Suprapubic skin (tissue), 4 donors: ENCODE measurements around the gene RAB27B. TPM values are rescaled to one million over a fixed set of nuclear protein-coding genes. Genes with fewer than 3 reads are reported as not detected.

Experiments used
- DNase-seq, 2 donors: peaks; one replicate each; pipeline ENCODE4 v3.0.0-alpha.2; 2019; ENCODE audit warnings: low spot score in 2 of 2
- H3K27ac ChIP-seq: fragments of 200-600 bp; sonication (generic); one replicate; pipeline ENCODE4 v1.5.1; 2019
- H3K27me3 ChIP-seq: fragments of 200-600 bp; sonication (generic); one replicate; pipeline ENCODE4 v1.5.1; 2019
- H3K36me3 ChIP-seq: fragments of 200-600 bp; sonication (generic); one replicate; pipeline ENCODE4 v1.5.1; 2019
- H3K4me1 ChIP-seq: fragments of 200-600 bp; sonication (generic); one replicate; pipeline ENCODE4 v1.5.1; 2019
- H3K4me3 ChIP-seq: fragments of 200-600 bp; sonication (generic); one replicate; pipeline ENCODE4 v1.5.1; 2019; ENCODE audit warnings: mild to moderate bottlenecking
- H3K9me3 ChIP-seq: fragments of 200-600 bp; sonication (generic); one replicate; pipeline ENCODE4 v1.5.1; 2019
- CTCF ChIP-seq, 2 donors: fragments of 200-600 bp in 1 of 2; fragments of 450-650 bp in 1 of 2; sonication (generic) in 1 of 2; IDR thresholded peaks; one replicate each; pipeline ENCODE4 v1.5.1; 2016 to 2019; ENCODE audit warnings: antibody characterized with exemption in 2 of 2, mild to moderate bottlenecking in 1 of 2, moderate library complexity in 1 of 2
- EP300 ChIP-seq: sonication (generic); formaldehyde crosslinking; IDR thresholded peaks from one replicate; pipeline ENCODE4 v1.6.1; 2017; ENCODE audit warnings: antibody characterized with exemption
- POLR2A ChIP-seq, 2 donors: fragments of 450-650 bp; IDR thresholded peaks; one replicate each; pipeline ENCODE4 v1.6.1; 2017; ENCODE audit warnings: antibody characterized with exemption in 2 of 2, mild to moderate bottlenecking in 2 of 2, moderate library complexity in 2 of 2
- POLR2AphosphoS5 ChIP-seq, 3 donors: sonication (generic); formaldehyde crosslinking; IDR thresholded peaks; one replicate each; pipeline ENCODE4 v1.6.1; 2017; ENCODE audit warnings: antibody characterized with exemption in 3 of 3
- WGBS: methylation state at CpG from one replicate; pipeline ENCODE4 v1.1.5; 2018; 5-methylcytosine and 5-hydroxymethylcytosine counted together
- total RNA-seq, 4 donors: library from RNA; depleted of rRNA; stranded (reverse); fragments of >200 nt; gene quantifications; one replicate each; pipeline ENCODE4 v1.1.0, GENCODE V29; 2016

RAB27B gene
- total RNA-seq, 4 donors from 2014 or later = 18.0 to 32.8 (median 20.6) TPM

DNA sequence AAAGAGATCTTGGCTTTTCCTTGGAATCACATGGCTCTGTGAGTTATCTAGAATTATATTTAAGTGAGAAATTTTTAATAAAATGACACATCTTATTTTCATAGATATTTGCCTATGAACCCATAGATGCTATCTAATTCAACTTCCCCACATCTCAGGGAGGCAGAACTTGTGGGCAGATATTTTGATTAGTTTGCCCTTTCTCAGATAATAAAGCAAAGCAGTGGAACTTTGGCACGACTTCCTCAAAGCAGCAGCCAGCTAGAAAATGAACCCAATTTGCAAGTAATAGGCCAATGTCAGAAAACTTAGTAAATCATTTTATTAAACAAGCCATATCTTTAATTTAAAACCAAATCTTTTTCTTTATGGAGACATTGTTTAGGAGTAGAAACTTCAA, 32.7 kb downstream of the RAB27B start:
- Histone ChIP-seq H3K36me3 (no peaks in the 10 kb centered on the region), H3K27ac (no peak overlapping the region), H3K4me1 (peaks cover 4% of the 10 kb centered on the region), H3K9me3 (no peaks in the 10 kb centered on the region), H3K4me3 (no peak overlapping the region), H3K27me3 (no peaks in the 10 kb centered on the region)
- WGBS = 31% methylated on average over 1 of the region's 1 CpG
- TF ChIP-seq POLR2A (IDR thresholded peaks at IDR 0.05) = no peak
- no peak for TF ChIP-seq CTCF (IDR thresholded peaks at IDR 0.05)
- no peak for TF ChIP-seq EP300
- no peak for TF ChIP-seq POLR2AphosphoS5 (IDR thresholded peaks at IDR 0.05)
- DNase-seq = no peak

DNA sequence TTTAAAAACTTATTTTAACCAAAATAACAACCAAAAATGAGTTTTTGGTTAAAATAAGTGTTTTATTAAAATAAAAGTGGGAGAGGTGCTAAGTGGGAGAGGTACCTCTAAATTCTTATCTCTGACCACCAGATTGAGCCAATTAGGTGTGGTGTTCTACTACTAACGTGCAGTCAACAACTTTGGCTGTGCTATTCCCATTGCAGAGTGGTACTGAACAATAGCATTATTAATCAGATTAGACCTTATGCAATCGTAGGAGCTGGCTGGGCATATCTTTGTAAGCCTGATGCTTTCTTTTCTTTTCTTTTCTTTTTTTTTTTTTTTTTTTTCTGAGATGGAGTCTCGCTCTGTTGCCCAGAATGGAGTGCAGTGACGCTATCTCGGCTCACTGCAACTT, 38.9 kb downstream of the RAB27B start:
- no peak for DNase-seq
- TF ChIP-seq POLR2A (IDR thresholded peaks at IDR 0.05) (no peak), CTCF (IDR thresholded peaks at IDR 0.05) (no peak), EP300 (no peak), POLR2AphosphoS5 (IDR thresholded peaks at IDR 0.05) (no peak)
- 88% methylated on average over 5 of the region's 5 CpGs for WGBS
- H3K27me3 ChIP-seq = no peaks in the 10 kb centered on the region
- no peaks in the 10 kb centered on the region for H3K9me3 ChIP-seq
- H3K4me1 ChIP-seq = no peaks in the 10 kb centered on the region
- H3K27ac ChIP-seq = no peak overlapping the region
- H3K4me3 ChIP-seq = no peak overlapping the region
- H3K36me3 ChIP-seq = no peaks in the 10 kb centered on the region

- Histone ChIP-seq H3K9me3 (no peaks in the 10 kb centered on the region), H3K27ac (no peak overlapping the region), H3K36me3 (no peaks in the 10 kb centered on the region), H3K27me3 (no peaks in the 10 kb centered on the region), H3K4me3 (no peak overlapping the region), H3K4me1 (peaks cover 12% of the 10 kb centered on the region)
- TF ChIP-seq POLR2AphosphoS5 (IDR thresholded peaks at IDR 0.05) (no peak), POLR2A (IDR thresholded peaks at IDR 0.05) (no peak), CTCF (IDR thresholded peaks at IDR 0.05) (no peak)
- 57% methylated on average over 6 of the region's 6 CpGs for WGBS
- DNase-seq = no peak
Observed at GRCh38 chr18:54871231-54871630, 43.0 kb downstream of the RAB27B start.

- H3K27ac ChIP-seq = no peak overlapping the region
- H3K9me3 ChIP-seq = no peaks in the 10 kb centered on the region
- H3K4me3 ChIP-seq = no peak overlapping the region
- TF ChIP-seq EP300 = no peak
- TF ChIP-seq POLR2A (IDR thresholded peaks at IDR 0.05) = no peak
- no peak for TF ChIP-seq POLR2AphosphoS5 (IDR thresholded peaks at IDR 0.05)
- no peak for TF ChIP-seq CTCF (IDR thresholded peaks at IDR 0.05)
- H3K27me3 ChIP-seq = no peaks in the 10 kb centered on the region
- DNase-seq = no peak
- 92% methylated on average over 1 of the region's 1 CpG for WGBS
- no peaks in the 10 kb centered on the region for H3K36me3 ChIP-seq
- peaks cover 12% of the 10 kb centered on the region for H3K4me1 ChIP-seq
Observed at GRCh38 chr18:54872681-54873080, 44.4 kb downstream of the RAB27B start.

- Histone ChIP-seq H3K4me1 (peaks cover 12% of the 10 kb centered on the region), H3K9me3 (no peaks in the 10 kb centered on the region), H3K4me3 (no peak overlapping the region), H3K27me3 (no peaks in the 10 kb centered on the region), H3K27ac (no peak overlapping the region), H3K36me3 (no peaks in the 10 kb centered on the region)
- DNase-seq = no peak
- TF ChIP-seq POLR2A (IDR thresholded peaks at IDR 0.05) (no peak), POLR2AphosphoS5 (IDR thresholded peaks at IDR 0.05) (no peak), EP300 (no peak), CTCF (IDR thresholded peaks at IDR 0.05) (no peak)
- 49% methylated on average over 2 of the region's 2 CpGs for WGBS
Observed at GRCh38 chr18:54873884-54874255, 45.6 kb downstream of the RAB27B start.
